ENCODE data around the gene AASDHPPT. TPM values are rescaled to one million over a fixed set of nuclear protein-coding genes. Genes with fewer than 3 reads are reported as not detected.

AASDHPPT gene
- total RNA-seq, 1 donor from 2014 or later, result 49.6 TPM

DNA sequence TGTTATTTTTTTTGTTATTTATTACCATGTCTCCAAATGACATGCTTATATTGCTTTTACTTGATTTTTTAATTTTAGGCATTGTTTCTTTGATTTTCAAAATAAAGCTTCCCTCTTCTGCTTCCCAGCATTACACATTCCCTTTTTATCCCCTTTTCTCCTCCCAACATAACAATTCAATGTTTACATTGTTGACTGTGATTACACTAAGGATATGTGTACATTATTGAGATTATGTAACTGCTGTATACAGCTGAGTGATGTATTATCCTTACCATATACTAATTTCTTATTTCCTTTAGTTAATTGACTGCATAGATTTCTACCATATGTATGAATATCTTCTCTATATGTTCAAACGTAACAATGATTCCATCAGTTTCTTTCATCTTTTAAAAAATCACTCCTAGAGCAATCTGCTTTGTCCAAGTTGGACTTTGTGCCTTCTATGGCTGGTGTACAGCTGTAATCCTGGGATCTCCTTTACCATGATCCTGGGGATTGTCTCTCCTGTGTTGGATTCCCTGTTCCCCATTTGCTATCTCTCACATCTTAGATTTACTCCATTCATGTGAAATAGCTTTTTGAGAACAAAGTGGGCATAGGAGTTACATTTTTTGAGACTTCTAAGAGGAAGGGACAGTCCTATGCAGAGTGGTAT lies 21.6 kb downstream of the AASDHPPT start:
- no peaks in the 10 kb centered on the region for H3K27me3 Mint-ChIP-seq (ENCODE audit: unreplicated experiment)
- H3K27ac Mint-ChIP-seq (ENCODE audit: unreplicated experiment), result no peak overlapping the region
- H3K9me3 Mint-ChIP-seq (ENCODE audit: unreplicated experiment), result no peaks in the 10 kb centered on the region
- H3K4me1 Mint-ChIP-seq (ENCODE audit: unreplicated experiment), result no peaks in the 10 kb centered on the region
- no peak for DNase-seq (ENCODE audit: extremely low spot score, unreplicated experiment)
- H3K4me3 Mint-ChIP-seq (ENCODE audit: unreplicated experiment), result no peak overlapping the region
- H3K36me3 Mint-ChIP-seq (ENCODE audit: unreplicated experiment), result peaks cover 34% of the 10 kb centered on the region
- TF ChIP-seq, protein P1, sequence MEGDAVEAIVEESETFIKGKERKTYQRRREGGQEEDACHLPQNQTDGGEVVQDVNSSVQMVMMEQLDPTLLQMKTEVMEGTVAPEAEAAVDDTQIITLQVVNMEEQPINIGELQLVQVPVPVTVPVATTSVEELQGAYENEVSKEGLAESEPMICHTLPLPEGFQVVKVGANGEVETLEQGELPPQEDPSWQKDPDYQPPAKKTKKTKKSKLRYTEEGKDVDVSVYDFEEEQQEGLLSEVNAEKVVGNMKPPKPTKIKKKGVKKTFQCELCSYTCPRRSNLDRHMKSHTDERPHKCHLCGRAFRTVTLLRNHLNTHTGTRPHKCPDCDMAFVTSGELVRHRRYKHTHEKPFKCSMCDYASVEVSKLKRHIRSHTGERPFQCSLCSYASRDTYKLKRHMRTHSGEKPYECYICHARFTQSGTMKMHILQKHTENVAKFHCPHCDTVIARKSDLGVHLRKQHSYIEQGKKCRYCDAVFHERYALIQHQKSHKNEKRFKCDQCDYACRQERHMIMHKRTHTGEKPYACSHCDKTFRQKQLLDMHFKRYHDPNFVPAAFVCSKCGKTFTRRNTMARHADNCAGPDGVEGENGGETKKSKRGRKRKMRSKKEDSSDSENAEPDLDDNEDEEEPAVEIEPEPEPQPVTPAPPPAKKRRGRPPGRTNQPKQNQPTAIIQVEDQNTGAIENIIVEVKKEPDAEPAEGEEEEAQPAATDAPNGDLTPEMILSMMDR (IDR thresholded peaks at IDR 0.05), result no peak

DNA sequence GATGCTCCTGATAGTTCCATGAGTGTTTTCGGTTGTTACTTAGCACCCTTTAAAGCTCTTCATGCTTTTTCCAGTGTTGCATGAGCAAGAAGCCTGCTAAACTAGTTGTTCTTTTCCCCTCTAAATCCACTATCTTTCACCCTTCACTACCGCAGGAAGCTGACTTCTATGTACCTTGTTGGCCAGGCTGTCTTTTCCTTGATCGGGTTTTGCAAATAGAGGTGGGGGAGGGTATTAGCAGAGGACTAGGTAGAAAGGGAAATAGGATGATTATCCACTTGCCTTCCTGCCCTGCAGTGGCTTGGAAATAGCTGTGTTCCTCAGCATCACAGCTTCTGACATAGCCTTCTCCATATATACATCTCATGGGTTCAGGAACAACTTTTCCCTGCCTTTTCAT lies 23.9 kb downstream of the AASDHPPT start:
- Mint-ChIP-seq H3K4me1 (ENCODE audit: unreplicated experiment) (no peaks in the 10 kb centered on the region), H3K27ac (ENCODE audit: unreplicated experiment) (no peak overlapping the region), H3K36me3 (ENCODE audit: unreplicated experiment) (peaks cover 20% of the 10 kb centered on the region), H3K9me3 (ENCODE audit: unreplicated experiment) (no peaks in the 10 kb centered on the region), H3K27me3 (ENCODE audit: unreplicated experiment) (no peaks in the 10 kb centered on the region), H3K4me3 (ENCODE audit: unreplicated experiment) (no peak overlapping the region)
- TF ChIP-seq, protein P1 (IDR thresholded peaks at IDR 0.05), result no peak
- DNase-seq (ENCODE audit: extremely low spot score, unreplicated experiment), result no peak

DNA sequence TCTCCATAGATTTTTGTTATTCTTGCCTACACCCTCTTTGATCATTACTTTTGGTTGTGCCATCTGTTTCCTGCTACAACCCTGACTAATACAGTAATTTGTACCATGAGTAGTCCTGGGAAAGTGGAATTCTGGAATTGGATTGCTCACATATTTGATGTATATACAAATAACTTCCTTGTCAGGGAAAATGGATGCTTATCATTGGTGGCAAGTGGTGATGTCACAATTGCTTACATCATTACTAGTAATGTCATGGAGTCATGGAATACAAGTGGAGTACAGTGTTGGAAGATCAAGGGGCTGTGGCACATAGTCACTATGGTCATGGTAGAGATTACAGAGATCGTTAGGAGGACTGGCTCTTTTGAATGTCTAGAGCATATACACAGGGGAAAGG lies 24.4 kb downstream of the AASDHPPT start:
- Mint-ChIP-seq H3K36me3 (ENCODE audit: unreplicated experiment) (peaks cover 16% of the 10 kb centered on the region), H3K27ac (ENCODE audit: unreplicated experiment) (no peak overlapping the region), H3K9me3 (ENCODE audit: unreplicated experiment) (no peaks in the 10 kb centered on the region), H3K4me3 (ENCODE audit: unreplicated experiment) (no peak overlapping the region), H3K4me1 (ENCODE audit: unreplicated experiment) (no peaks in the 10 kb centered on the region), H3K27me3 (ENCODE audit: unreplicated experiment) (no peaks in the 10 kb centered on the region)
- TF ChIP-seq, protein P1 (IDR thresholded peaks at IDR 0.05), result no peak
- no peak for DNase-seq (ENCODE audit: extremely low spot score, unreplicated experiment)

DNA sequence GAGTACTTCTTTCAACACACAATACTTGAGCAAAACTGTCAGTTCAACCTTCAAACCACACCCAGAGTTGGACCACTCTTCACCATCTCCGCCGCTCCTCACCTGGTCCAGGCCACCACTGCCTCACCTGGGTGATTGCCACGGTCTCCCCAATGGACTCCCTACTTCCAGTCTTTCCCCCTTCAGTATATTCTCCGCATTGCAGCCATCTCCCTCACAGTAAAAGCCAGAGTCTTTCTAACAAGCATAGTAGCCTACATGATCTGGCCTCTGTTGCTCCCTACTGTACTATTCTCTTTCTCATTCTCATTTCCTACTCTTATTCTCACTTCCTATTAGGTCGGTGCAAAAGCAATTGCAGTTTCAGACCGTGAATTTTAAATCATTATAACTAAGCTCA lies 28.5 kb downstream of the AASDHPPT start:
- Mint-ChIP-seq H3K9me3 (ENCODE audit: unreplicated experiment) (no peaks in the 10 kb centered on the region), H3K27me3 (ENCODE audit: unreplicated experiment) (peaks cover 4% of the 10 kb centered on the region), H3K4me1 (ENCODE audit: unreplicated experiment) (no peaks in the 10 kb centered on the region), H3K4me3 (ENCODE audit: unreplicated experiment) (no peak overlapping the region), H3K36me3 (ENCODE audit: unreplicated experiment) (no peaks in the 10 kb centered on the region), H3K27ac (ENCODE audit: unreplicated experiment) (no peak overlapping the region)
- no peak for DNase-seq (ENCODE audit: extremely low spot score, unreplicated experiment)
- TF ChIP-seq, protein P1 (IDR thresholded peaks at IDR 0.05), result no peak

DNA sequence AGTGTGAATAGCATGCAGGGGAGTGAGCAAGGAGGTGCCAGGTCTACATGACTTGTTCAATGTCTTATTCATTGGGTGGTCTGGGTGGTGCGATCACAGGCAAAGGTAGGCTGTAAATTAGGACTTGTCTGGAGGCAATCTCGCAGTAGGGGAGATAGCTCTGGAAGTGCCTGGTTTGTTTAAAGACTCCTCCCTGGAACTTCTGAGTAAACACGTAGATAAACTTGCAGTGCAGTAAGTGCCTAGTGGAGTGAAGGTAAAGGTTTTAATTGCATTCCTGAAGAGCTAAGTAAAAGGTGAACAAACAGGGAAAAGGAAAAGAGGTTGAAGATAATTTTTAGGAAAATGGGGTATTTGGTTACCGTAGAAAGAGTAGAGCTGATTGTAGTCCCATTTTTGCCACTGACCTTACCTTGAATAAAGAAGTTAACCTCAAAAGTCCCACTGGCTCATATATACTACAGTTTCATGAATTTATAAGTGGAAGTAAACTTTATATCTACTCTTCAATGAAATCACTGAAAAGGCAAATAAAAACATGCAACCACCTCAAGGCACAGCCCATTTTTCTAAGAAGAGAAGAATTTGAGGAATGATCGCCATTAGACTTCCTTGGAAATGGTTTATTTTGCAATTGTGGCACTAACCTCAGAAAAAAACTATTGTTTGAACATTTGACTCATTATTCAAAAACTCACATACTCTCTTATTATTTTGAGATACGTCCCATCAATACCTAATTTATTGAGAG lies 44.3 kb downstream of the AASDHPPT start:
- Mint-ChIP-seq H3K9me3 (ENCODE audit: unreplicated experiment) (no peaks in the 10 kb centered on the region), H3K27me3 (ENCODE audit: unreplicated experiment) (peaks cover 25% of the 10 kb centered on the region), H3K4me1 (ENCODE audit: unreplicated experiment) (no peaks in the 10 kb centered on the region), H3K36me3 (ENCODE audit: unreplicated experiment) (no peaks in the 10 kb centered on the region), H3K27ac (ENCODE audit: unreplicated experiment) (no peak overlapping the region), H3K4me3 (ENCODE audit: unreplicated experiment) (no peak overlapping the region)
- TF ChIP-seq, protein P1 (IDR thresholded peaks at IDR 0.05), result no peak
- no peak for DNase-seq (ENCODE audit: extremely low spot score, unreplicated experiment)
